OCI-LY1 (cell line): ENCODE data around the gene OR56A4.

Experiments used
- H2AFZ ChIP-seq: fragments of 200-600 bp; sonication (generic), shearing (Covaris generic); 2 replicates; pipeline ENCODE4 v1.6.0; 2014; ENCODE audit warnings: antibody characterized with exemption, mild to moderate bottlenecking, low read length
- H3F3A ChIP-seq: fragments of 200-600 bp; sonication (generic), shearing (Covaris generic); 2 replicates; pipeline ENCODE4 v1.6.0; 2014; ENCODE audit warnings: mild to moderate bottlenecking, antibody characterized with exemption, low read length, moderate library complexity; ENCODE audit not compliant: insufficient read depth
- H3K27ac ChIP-seq: fragments of 200-600 bp; sonication (generic); 2 replicates; pipeline ENCODE4 v1.5.1; 2014; ENCODE audit warnings: low read length, mixed run types, mild to moderate bottlenecking, low read depth; ENCODE audit not compliant: poor library complexity, severe bottlenecking
- H3K27me3 ChIP-seq: fragments of 200-600 bp; sonication (generic); 2 replicates; pipeline ENCODE4 v1.6.0; 2014; ENCODE audit warnings: antibody characterized with exemption, mild to moderate bottlenecking, low read length, moderate library complexity; ENCODE audit not compliant: insufficient read depth
- H3K36me3 ChIP-seq: fragments of 200-600 bp; sonication (generic); 2 replicates; pipeline ENCODE4 v1.6.1; 2014; ENCODE audit warnings: mild to moderate bottlenecking, antibody characterized with exemption, low read length, moderate library complexity, mixed read lengths; ENCODE audit not compliant: insufficient read depth
- H3K4me1 ChIP-seq: fragments of 200-600 bp; sonication (generic); 2 replicates; pipeline ENCODE4 v1.5.1; 2014; ENCODE audit warnings: mild to moderate bottlenecking, low read length, moderate library complexity; ENCODE audit not compliant: insufficient read depth, severe bottlenecking
- H3K4me2 ChIP-seq: fragments of 200-600 bp; sonication (generic), shearing (Covaris generic); 2 replicates; pipeline ENCODE4 v1.6.1; 2014; ENCODE audit warnings: low read length
- H3K4me3 ChIP-seq: fragments of 200-600 bp; sonication (generic); 2 replicates; pipeline ENCODE4 v1.5.1; 2014; ENCODE audit warnings: low read length, low read depth, mild to moderate bottlenecking, mixed read lengths; ENCODE audit not compliant: poor library complexity, severe bottlenecking
- H3K79me2 ChIP-seq: fragments of 200-600 bp; shearing (Covaris generic); 2 replicates; pipeline ENCODE4 v1.6.1; 2016; ENCODE audit warnings: mixed run types, low read length, mixed read lengths; ENCODE audit not compliant: insufficient read depth
- H3K9ac ChIP-seq: fragments of 200-600 bp; sonication (generic), shearing (Covaris generic); 2 replicates; pipeline ENCODE4 v1.6.1; 2014; ENCODE audit warnings: mild to moderate bottlenecking, low read length, mixed read lengths
- H3K9me2 ChIP-seq: fragments of 200-600 bp; sonication (generic), shearing (Covaris generic); 2 replicates; pipeline ENCODE4 v1.6.1; 2014; ENCODE audit warnings: low read depth, mild to moderate bottlenecking, low read length, mixed read lengths
- H3K9me3 ChIP-seq: fragments of 200-600 bp; shearing (Covaris generic); 2 replicates; pipeline ENCODE4 v1.6.1; 2014; ENCODE audit warnings: low read length, mixed read lengths
- H4K20me1 ChIP-seq: fragments of 200-600 bp; sonication (generic), shearing (Covaris generic); 2 replicates; pipeline ENCODE4 v1.6.0; 2016; ENCODE audit warnings: mild to moderate bottlenecking, low read length; ENCODE audit not compliant: insufficient read depth
- CTCF ChIP-seq: fragments of 200-600 bp; sonication (generic), shearing (Covaris generic); IDR thresholded peaks from 2 replicates; pipeline ENCODE4 v1.5.1; 2017; ENCODE audit warnings: mild to moderate bottlenecking, antibody characterized with exemption, low read length, moderate library complexity, mixed read lengths
- EZH2 ChIP-seq: fragments of 200-600 bp; sonication (generic), shearing (Covaris generic); IDR thresholded peaks from 2 replicates; pipeline ENCODE4 v1.8.0; 2017; ENCODE audit warnings: borderline replicate concordance, mixed run types, mild to moderate bottlenecking, antibody characterized with exemption, low read length, moderate library complexity, mixed read lengths

OR56A4 gene

DNA sequence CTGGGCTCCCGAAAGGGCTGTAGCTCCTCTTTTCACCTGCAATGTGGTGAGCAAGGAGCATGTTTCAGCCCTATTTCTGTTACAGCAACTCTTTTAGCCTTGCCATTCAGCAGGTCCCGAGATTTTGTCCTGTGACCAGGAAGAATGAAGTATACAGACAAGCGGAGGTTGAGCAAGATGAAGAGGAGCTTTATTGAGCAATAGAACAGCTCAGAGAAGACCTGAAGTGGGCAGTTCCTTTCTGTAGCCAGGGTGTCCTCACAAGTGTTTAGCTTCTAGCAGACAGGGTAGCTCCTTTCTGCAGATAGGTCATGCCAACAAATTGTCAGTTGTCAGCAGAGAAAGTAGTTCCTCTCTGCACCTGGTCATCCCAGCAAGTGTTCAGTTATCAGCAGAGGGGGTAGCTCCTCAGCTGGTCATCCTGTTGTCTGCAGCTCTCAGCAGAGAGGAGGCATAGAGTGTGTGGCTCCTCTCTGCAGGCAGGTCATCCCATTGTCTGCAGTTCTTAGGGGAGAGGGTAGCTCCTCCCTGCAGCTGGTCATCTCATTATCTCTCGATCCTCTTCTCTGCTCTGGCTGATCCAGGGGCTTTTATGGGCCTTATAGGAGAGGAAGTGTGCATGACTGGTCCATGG, 5.4 kb upstream of the OR56A4 start:
- Histone ChIP-seq H3K9ac (no peak overlapping the region), H2AFZ (no peak overlapping the region), H3K27me3 (no peaks in the 10 kb centered on the region), H3K9me2 (no peaks in the 10 kb centered on the region), H3K4me2 (no peak overlapping the region), H3F3A (no peaks in the 10 kb centered on the region), H4K20me1 (no peaks in the 10 kb centered on the region), H3K4me3 (no peak overlapping the region), H3K27ac (no peak overlapping the region), H3K9me3 (no peaks in the 10 kb centered on the region), H3K4me1 (no peaks in the 10 kb centered on the region), H3K79me2 (no peaks in the 10 kb centered on the region), H3K36me3 (no peaks in the 10 kb centered on the region)
- TF ChIP-seq EZH2 (no peak), CTCF (no peak)

DNA sequence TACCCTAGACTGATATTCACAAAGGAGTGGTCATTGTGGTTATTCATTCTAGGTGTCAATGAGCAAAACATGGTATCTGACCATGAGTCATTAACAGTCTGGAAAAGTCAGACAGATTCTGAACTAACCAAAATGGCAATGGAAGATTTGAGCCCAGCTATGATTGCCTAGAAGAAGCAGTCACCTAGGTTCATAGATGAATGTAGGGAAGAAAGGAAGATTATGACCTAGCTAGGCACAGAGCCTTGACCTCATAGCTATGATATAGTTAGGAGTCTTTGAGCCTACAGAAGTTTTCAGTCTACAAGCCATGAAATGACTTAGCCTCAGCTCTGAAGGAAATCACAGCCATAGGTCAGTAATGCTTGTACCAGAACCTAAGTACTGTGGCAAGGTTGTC, 351 bp downstream of the OR56A4 start:
- no peaks in the 10 kb centered on the region for H3K9me3 ChIP-seq
- no peaks in the 10 kb centered on the region for H3K36me3 ChIP-seq
- H3K27ac ChIP-seq: no peak overlapping the region
- TF ChIP-seq EZH2 (no peak), CTCF (no peak)
- no peak overlapping the region for H2AFZ ChIP-seq
- no peaks in the 10 kb centered on the region for H3K27me3 ChIP-seq
- H3K9ac ChIP-seq: no peak overlapping the region
- no peaks in the 10 kb centered on the region for H3K4me1 ChIP-seq
- H3K79me2 ChIP-seq: no peaks in the 10 kb centered on the region
- no peak overlapping the region for H3K4me2 ChIP-seq
- no peak overlapping the region for H3K4me3 ChIP-seq
- H3K9me2 ChIP-seq: no peaks in the 10 kb centered on the region
- no peaks in the 10 kb centered on the region for H3F3A ChIP-seq
- H4K20me1 ChIP-seq: no peaks in the 10 kb centered on the region

DNA sequence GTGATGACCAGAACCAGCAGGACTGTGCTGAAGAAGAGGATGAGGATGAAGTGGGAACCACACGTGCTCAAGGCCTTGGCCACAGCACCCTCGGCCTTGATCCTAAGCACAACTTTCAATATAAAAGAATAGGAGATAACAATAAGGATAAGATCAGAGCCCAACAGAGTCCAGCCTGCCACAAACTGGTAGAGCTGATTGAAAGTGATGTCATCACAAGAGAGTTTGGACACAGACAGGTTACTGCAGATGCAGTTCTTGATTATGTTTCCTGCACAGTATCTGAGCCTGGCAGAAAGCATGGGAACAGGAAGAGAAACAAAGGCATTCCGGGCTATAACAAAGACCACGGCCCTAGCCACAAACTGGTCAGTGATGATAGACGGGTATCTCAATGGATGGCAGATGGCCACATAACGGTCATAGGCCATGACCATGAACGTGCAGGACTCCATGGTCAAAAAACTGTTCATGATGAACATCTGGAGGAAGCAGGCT, 4.5 kb downstream of the OR56A4 start:
- Histone ChIP-seq H3K4me2 (no peak overlapping the region), H3K9ac (no peak overlapping the region), H3F3A (no peaks in the 10 kb centered on the region), H4K20me1 (no peaks in the 10 kb centered on the region), H3K4me1 (no peaks in the 10 kb centered on the region), H3K27me3 (no peaks in the 10 kb centered on the region), H3K4me3 (no peak overlapping the region), H2AFZ (no peak overlapping the region), H3K79me2 (no peaks in the 10 kb centered on the region), H3K27ac (no peak overlapping the region), H3K36me3 (no peaks in the 10 kb centered on the region), H3K9me2 (no peaks in the 10 kb centered on the region), H3K9me3 (no peaks in the 10 kb centered on the region)
- TF ChIP-seq CTCF: no peak
- no peak for TF ChIP-seq EZH2
